Activated CD8-positive, alpha-beta memory T cell treated with anti-CD3 and anti-CD28 coated beads, Interleukin-2, amount 50 U/mL, for 1 hour (primary cell): Measurements from ENCODE around the gene SEMA3F.
"Not testable (repeated sequence)": the region's sequence is repeated elsewhere in the genome, so short reads cannot be mapped to it uniquely, and the experiment has no call there.

Experiments
- DNase-seq: peaks from one replicate; pipeline ENCODE4 v3.0.0-alpha.2; 2020; ENCODE audit errors: extremely low read depth

The SEMA3F gene

GRCh38 chr3:50211930-50212329, 56.8 kb downstream of the SEMA3F start:
- DNase-seq: no peak

- DNase-seq: no peak
Measured at GRCh38 chr3:50212502-50212901, 57.4 kb downstream of the SEMA3F start.

GRCh38 chr3:50212971-50213370, 57.8 kb downstream of the SEMA3F start:
- no peak for DNase-seq

- no peak for DNase-seq
Measured at GRCh38 chr3:50213373-50213772, 58.2 kb downstream of the SEMA3F start.

GRCh38 chr3:50214824-50215223, 59.7 kb downstream of the SEMA3F start:
- no peak for DNase-seq

GRCh38 chr3:50215529-50215928, 60.4 kb downstream of the SEMA3F start:
- no peak for DNase-seq

- no peak for DNase-seq
Measured at GRCh38 chr3:50217681-50218080, 62.6 kb downstream of the SEMA3F start.

GRCh38 chr3:50218448-50218847, 63.3 kb downstream of the SEMA3F start:
- DNase-seq: no peak

GRCh38 chr3:50219285-50219684, 64.2 kb downstream of the SEMA3F start:
- DNase-seq: no peak

GRCh38 chr3:50220109-50220508, 65.0 kb downstream of the SEMA3F start:
- no peak for DNase-seq

GRCh38 chr3:50221051-50221410, 65.9 kb downstream of the SEMA3F start:
- DNase-seq: no peak

- no peak for DNase-seq
Measured at GRCh38 chr3:50221411-50222168, 66.5 kb downstream of the SEMA3F start.

- no peak for DNase-seq
Measured at GRCh38 chr3:50222169-50222528, 67.0 kb downstream of the SEMA3F start.

GRCh38 chr3:50224639-50225038, 69.5 kb downstream of the SEMA3F start:
- no peak for DNase-seq

- no peak for DNase-seq
Measured at GRCh38 chr3:50226888-50227389, 71.8 kb downstream of the SEMA3F start.

- peak; percentile 69 for DNase-seq
Measured at GRCh38 chr3:50227390-50228183, 72.5 kb downstream of the SEMA3F start.

- DNase-seq: not testable (repeated sequence)
Measured at GRCh38 chr3:50228184-50228763, 73.2 kb downstream of the SEMA3F start.

GRCh38 chr3:50229490-50229889, 74.4 kb downstream of the SEMA3F start:
- no peak for DNase-seq

- no peak for DNase-seq
Measured at GRCh38 chr3:50230104-50230793, 75.1 kb downstream of the SEMA3F start.

GRCh38 chr3:50230794-50231125, 75.6 kb downstream of the SEMA3F start:
- DNase-seq: no peak

GRCh38 chr3:50231581-50231980, 76.5 kb downstream of the SEMA3F start:
- DNase-seq: no peak

GRCh38 chr3:50232303-50232702, 77.2 kb downstream of the SEMA3F start:
- no peak for DNase-seq
